ENCODE results near the gene PLAC9. TPM values are rescaled to one million over a fixed set of nuclear protein-coding genes. Genes with fewer than 3 reads are reported as not detected.

PLAC9 gene
- total RNA-seq, 4 donors from 2014 or later, result 21.3 to 59.4 (median 39.6) TPM

DNA sequence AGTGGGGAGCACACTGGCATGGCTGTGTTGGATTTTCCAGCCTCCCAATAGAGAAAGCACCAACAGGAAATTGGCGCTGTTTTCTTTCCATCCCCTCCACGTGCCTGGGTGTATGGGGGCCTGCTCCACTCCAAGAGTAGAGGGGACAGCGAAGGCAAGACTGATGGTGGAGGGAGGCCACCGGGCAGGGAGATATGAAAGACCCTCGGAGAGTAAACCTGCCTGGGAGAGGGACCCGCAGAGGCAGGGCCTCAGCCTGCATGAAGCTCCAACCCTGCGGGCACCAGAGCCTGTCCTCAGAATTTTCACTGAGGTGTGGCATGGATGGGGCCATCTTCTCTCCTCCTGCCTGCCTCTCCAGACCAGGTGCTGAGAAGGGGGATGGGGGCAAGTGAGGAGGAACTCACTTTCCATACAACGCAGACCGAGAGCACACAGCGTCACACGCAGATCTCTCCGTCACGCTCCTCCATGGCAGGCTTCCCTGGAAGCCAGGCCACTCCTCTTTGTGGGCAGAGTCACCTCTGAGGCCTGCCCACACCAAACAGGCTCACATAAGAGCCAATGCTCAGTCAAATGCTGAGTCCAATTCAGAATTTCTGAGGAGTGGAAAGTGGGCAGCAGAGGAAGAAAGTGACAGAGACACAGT is 54.0 kb downstream of the PLAC9 start:
- intact Hi-C loops (cut with DNase I), result no loop called here

DNA sequence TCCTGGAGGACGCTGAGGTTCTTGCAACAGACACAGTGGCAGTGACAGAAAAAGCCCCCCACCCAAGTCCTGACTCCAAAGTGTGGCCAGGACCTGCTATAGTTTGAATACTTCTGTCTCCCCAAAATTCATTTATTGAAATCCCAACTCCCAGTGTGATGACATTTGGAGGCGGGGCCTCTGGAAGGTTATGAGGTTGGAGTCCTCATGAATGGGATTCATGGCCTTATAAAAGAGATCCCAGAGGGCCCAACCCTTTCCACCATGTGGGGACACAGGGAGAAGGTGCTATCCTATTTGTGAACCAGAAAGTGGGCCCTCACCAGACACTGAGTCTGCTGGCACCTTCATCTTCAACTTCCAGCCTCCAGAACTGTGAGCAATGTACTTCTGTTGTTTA is 54.5 kb downstream of the PLAC9 start:
- no peaks in the 10 kb centered on the region for H3K27me3 ChIP-seq
- H3K4me1 ChIP-seq, result peaks cover 77 to 99% (median 92%) of the 10 kb centered on the region in 4 donors
- H3K27ac ChIP-seq (replicated peaks in 1 of 4), result peak overlapping the region; percentile 37 to 72 (median 49)
- no peak overlapping the region for H3K4me3 ChIP-seq
- H3K36me3 ChIP-seq, result no peaks in the 10 kb centered on the region
- DNase-seq (ENCODE audit: extremely low spot score), result no peak
- intact Hi-C loops (cut with DNase I), result no loop called here
- H3K9me3 ChIP-seq, result no peaks in the 10 kb centered on the region
- TF ChIP-seq, protein P1, sequence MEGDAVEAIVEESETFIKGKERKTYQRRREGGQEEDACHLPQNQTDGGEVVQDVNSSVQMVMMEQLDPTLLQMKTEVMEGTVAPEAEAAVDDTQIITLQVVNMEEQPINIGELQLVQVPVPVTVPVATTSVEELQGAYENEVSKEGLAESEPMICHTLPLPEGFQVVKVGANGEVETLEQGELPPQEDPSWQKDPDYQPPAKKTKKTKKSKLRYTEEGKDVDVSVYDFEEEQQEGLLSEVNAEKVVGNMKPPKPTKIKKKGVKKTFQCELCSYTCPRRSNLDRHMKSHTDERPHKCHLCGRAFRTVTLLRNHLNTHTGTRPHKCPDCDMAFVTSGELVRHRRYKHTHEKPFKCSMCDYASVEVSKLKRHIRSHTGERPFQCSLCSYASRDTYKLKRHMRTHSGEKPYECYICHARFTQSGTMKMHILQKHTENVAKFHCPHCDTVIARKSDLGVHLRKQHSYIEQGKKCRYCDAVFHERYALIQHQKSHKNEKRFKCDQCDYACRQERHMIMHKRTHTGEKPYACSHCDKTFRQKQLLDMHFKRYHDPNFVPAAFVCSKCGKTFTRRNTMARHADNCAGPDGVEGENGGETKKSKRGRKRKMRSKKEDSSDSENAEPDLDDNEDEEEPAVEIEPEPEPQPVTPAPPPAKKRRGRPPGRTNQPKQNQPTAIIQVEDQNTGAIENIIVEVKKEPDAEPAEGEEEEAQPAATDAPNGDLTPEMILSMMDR (IDR thresholded peaks at IDR 0.05), result no peak
- TF ChIP-seq POLR2A (IDR thresholded peaks at IDR 0.05; ENCODE audit: low read depth) (no peak), EP300 (IDR thresholded peaks at IDR 0.05) (no peak), POLR2AphosphoS5 (IDR thresholded peaks at IDR 0.05) (no peak)
- WGBS, result 100% methylated on average over 1 of the region's 2 CpGs

More for the DNA sequence above, 54.0 kb downstream of the PLAC9 start:
- Histone ChIP-seq H3K4me3 (no peak overlapping the region), H3K27me3 (no peaks in the 10 kb centered on the region), H3K4me1 (peaks cover 76 to 95% (median 86%) of the 10 kb centered on the region in 4 donors), H3K9me3 (no peaks in the 10 kb centered on the region), H3K27ac (replicated peaks in 1 of 4) (peak overlapping the region; percentile 44 to 72 (median 50)), H3K36me3 (no peaks in the 10 kb centered on the region)
- WGBS, result 71% methylated on average over 9 of the region's 13 CpGs
- DNase-seq (ENCODE audit: extremely low spot score), result no peak
- TF ChIP-seq POLR2A (IDR thresholded peaks at IDR 0.05; ENCODE audit: low read depth) (no peak), EP300 (IDR thresholded peaks at IDR 0.05) (no peak), POLR2AphosphoS5 (IDR thresholded peaks at IDR 0.05) (peak in 1 of 2 donors; percentile 52)
- TF ChIP-seq, protein P1 (IDR thresholded peaks at IDR 0.05), result no peak

DNA sequence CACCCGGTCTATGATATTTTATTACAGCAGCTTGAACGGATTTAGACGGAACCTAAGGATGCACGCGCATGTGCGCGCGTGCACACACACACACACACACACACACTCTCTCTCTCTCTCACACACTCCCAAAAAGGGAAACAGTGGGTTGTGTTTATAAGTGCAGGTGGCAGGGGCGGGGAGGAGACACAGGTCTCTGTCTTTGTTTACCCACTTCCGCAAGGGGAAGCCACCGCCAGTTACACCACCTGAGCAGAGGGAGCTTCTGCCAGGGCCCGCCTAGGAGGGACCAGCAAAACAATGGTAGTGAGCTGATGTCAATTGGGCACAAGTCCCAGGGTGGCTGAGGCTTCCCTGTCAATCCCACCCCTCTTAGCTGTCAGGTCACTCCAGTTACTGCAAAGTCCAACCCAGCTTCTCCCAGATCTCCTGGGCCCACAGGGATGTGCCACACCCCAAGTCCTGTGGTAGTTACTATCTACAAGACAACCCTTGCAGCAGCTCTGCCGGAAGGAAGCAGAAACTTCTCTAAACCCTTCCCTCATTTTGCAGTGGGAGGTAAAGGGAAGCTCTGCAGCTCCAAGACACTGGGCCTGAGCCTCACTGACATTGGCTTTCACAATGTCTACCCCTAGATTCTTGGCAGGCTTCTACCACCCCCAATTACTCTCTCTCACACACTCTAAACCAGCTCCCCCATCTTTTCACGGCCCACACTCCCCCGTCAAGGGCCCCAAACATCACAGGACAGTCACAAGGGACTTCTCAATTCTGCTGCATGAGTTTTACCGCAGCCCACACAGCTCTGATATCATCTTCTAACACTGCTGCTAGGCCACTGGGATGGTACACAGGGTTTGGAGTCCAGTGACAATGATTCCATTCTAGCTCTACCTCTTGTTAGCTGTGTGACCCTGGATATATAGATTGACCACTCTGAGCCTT is 55.2 kb downstream of the PLAC9 start:
- H3K27me3 ChIP-seq, result no peaks in the 10 kb centered on the region
- intact Hi-C loops (cut with DNase I), result no loop called here
- no peak for DNase-seq (ENCODE audit: extremely low spot score)
- WGBS, result 81% methylated on average over 15 of the region's 16 CpGs
- peak overlapping the region; percentile 34 to 72 (median 49) for H3K27ac ChIP-seq (replicated peaks in 1 of 4)
- peaks cover 78 to 94% (median 91%) of the 10 kb centered on the region in 4 donors for H3K4me1 ChIP-seq
- no peaks in the 10 kb centered on the region for H3K9me3 ChIP-seq
- no peak overlapping the region for H3K4me3 ChIP-seq
- H3K36me3 ChIP-seq, result no peaks in the 10 kb centered on the region
- TF ChIP-seq EP300 (IDR thresholded peaks at IDR 0.05) (no peak), POLR2AphosphoS5 (IDR thresholded peaks at IDR 0.05) (no peak), POLR2A (IDR thresholded peaks at IDR 0.05; ENCODE audit: low read depth) (no peak)
- TF ChIP-seq, protein P1 (IDR thresholded peaks at IDR 0.05), result no peak

DNA sequence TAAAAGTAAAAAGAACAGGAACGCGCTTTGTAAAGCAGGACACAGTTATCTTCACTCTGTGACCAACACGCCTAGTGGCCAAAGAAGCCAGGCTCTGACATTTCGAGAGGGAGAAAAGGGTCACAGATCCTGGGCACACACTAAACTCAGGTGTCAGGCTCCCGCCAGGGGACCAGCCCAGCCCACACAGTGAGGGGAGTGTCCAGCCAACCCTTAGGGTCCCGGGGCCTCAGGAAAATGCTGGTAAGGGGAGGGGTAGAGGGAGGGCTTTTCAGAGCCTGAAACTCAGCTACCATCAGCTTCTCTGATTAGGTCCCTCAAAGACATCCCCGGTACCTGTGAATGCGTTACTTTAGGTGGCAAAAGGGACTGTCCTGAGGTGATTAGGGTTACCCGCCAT is 56.2 kb downstream of the PLAC9 start:
- H3K36me3 ChIP-seq, result no peaks in the 10 kb centered on the region
- H3K4me1 ChIP-seq, result peaks cover 70 to 87% (median 85%) of the 10 kb centered on the region in 4 donors
- intact Hi-C loops (cut with DNase I), result no loop called here
- no peaks in the 10 kb centered on the region for H3K9me3 ChIP-seq
- TF ChIP-seq POLR2A (IDR thresholded peaks at IDR 0.05; ENCODE audit: low read depth), result no peak
- no peak for TF ChIP-seq EP300 (IDR thresholded peaks at IDR 0.05)
- TF ChIP-seq POLR2AphosphoS5 (IDR thresholded peaks at IDR 0.05), result no peak
- TF ChIP-seq, protein P1 (IDR thresholded peaks at IDR 0.05), result no peak
- peak overlapping the region in 1 of 4 donors; percentile 44 for H3K27ac ChIP-seq (replicated peaks in 1 of 4)
- no peak overlapping the region for H3K4me3 ChIP-seq
- 92% methylated on average over 8 of the region's 9 CpGs for WGBS
- no peaks in the 10 kb centered on the region for H3K27me3 ChIP-seq
- no peak for DNase-seq (ENCODE audit: extremely low spot score)

Measured in esophagus muscularis mucosa (tissue), 4 donors.